GM21447 (cell line): ENCODE data around the gene TECPR1.

Source experiments
- ATAC-seq: cut with Tn5 transposase; IDR thresholded peaks from one replicate; pipeline ENCODE4 v1.9.1; 2021; ENCODE audit not compliant: unreplicated experiment

TECPR1 gene

DNA sequence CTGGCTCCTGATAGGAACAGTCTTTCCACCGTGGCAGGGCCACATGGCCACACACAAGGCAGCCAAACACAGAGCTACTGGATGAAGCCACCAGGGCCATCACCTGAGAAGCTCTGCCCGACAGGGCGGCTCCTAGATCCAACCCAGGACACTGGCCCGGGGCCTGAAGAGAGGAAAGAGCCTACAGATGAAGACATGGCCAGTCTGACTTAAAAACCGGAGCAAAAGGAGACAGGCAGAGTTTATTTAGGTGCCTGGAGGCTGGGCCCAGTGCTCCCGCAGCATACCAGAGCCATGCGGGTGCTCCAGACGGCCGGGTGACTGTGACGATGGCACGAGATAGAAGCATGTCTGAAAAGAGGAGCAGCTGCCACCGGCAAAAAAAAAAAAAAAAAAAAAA is 3.9 kb downstream of the TECPR1 start:
- no peak for ATAC-seq

DNA sequence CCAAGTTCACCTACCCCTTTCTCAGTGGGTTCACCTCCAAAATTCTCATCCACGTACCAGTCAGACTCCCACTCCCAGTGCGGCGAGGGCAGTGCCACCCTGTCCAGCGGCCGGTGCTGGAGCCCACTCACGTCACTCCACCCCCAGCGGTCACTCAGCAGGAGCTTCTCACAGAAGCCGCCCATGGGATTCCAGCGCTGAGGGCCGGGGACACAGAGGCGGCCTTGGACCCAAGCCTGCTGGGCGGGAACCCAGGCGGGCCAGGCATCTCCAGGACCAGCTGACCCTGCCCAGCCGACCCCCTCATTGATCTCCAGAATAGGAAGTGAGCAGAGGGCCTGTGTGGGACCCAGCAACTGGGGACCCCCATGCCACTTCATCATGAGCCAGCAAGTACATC is 7.2 kb downstream of the TECPR1 start:
- ATAC-seq = no peak

DNA sequence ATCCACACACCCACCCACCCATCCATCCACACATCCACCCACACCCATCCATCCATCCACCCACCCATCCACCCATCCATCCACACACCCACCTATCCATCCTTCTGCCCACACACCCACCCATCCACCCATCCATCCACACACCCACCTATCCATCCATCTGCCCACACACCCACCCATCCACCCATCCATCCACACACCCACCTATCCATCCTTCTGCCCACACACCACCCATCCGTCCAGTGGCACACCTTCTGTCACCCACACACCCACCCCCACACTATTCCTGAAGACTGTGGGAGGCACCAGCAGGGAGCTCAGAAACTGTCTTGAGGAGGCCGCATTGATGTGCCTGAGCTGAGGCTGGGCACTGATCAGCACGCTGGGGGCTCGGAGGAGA is 9.1 kb downstream of the TECPR1 start:
- no peak for ATAC-seq

DNA sequence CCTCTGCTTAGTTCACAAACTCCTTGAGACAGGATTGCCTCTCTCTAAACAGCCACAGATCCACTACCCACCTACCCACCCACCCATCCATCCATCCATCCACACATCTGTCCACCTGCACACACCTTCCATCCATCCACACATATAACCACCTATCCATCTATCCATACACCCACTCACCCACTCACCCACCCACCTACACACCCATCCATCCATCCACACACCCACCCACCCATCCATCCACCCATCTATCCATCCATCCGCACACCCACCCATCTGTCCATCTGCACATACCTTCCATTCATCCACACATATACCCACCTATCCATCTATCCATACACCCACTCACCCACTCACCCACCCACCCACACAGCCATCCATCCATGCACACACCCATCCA is 9.7 kb downstream of the TECPR1 start:
- ATAC-seq = no peak

DNA sequence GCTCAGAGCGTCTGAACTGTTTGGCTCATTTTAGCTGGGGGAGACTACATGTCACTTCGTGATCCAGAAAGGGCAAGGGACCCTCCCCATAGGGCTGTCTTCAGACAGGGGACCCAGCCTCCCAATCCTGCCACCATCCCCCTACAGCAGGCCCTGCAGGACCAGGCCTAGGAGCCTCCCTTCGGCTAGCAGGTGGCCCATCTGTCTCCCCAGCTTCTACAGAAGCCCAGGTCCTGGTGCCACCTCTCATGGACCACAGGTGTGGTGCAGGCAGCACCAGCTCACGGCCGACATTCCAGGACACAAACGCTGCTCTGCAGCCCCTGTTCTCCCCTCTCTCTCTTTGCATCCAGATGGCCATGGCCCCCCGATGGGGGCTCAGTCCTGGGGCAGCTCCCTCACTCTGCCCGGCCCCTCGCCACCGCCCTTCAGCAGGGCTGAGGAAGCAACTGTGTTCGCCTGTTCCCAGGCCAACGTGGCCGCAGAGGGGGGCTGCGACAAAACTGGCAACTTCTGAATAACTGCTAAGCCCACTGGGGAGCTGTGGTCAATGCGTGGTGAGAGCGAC is 10.3 kb downstream of the TECPR1 start:
- no peak for ATAC-seq

DNA sequence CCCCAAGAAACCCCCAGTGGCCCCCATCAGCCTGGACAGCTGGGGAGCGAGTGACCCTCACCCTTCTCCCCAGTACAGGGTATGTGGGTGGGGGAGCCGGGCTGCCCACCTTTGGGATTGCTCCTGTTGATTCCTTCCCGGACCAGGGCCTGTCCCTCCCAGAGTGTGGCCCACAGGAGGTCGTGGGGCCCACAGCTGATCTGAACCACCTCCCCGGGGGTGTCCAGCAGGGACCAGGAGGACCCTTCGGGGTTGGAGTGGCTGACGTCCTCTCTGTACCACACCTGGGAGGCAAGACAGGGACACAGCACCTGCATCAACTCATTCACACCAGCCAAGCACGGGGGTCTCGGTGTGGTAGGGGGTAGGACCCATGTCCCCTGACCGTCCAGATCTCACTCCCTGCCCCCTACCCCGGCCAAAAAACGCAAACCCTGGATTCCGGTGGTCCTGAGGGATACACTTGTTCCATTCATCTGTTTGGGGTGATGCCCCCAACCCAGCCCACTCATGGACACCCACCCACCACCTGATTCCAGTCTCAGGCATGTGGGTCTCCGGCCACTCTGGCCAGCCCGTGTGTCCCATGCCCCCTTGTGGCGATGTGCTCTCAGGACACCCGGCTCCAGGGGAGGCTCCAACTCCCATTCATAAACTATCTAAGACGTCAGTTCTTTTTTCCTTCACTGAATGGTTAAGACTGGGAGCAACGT is 10.9 kb downstream of the TECPR1 start:
- no peak for ATAC-seq

DNA sequence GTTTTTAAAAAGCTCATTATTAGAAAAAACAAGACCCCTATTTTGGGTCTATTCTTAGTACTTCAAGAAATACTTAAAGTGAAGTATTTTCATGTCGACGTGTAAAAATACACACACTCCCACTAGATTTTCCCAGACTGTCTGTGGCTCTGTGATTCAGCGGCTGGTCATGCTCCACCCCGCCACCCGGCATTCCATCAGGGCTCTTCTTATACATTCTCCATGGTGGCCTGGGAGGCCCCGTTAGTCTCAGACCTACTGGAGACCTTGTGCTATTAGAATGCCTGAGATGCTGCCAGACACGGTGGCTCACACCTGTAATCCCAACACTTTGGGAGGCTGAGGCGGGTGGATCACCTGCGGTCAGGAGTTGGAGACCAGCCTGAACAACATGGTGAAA is 13.1 kb downstream of the TECPR1 start:
- no peak for ATAC-seq

DNA sequence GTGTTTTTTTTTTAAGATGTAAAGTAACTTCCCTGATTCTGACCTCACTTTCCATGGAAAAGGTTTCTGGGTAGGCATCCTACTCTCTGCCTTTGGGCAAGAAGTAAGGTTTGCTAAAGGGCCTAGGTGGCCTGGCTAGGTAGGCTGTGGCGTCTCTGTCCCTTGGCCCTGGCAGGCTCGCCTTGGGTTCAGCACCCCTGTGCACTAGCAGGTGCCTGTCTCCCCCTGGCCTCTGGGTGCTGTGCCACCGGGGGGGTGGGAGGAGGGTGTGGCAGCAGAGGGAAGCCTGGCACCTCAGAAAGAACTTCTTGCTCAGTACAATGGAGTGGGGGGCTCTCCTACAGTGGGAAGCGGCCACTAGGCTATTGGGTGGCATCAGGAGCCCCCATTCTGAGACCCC is 14.0 kb downstream of the TECPR1 start:
- ATAC-seq = no peak

DNA sequence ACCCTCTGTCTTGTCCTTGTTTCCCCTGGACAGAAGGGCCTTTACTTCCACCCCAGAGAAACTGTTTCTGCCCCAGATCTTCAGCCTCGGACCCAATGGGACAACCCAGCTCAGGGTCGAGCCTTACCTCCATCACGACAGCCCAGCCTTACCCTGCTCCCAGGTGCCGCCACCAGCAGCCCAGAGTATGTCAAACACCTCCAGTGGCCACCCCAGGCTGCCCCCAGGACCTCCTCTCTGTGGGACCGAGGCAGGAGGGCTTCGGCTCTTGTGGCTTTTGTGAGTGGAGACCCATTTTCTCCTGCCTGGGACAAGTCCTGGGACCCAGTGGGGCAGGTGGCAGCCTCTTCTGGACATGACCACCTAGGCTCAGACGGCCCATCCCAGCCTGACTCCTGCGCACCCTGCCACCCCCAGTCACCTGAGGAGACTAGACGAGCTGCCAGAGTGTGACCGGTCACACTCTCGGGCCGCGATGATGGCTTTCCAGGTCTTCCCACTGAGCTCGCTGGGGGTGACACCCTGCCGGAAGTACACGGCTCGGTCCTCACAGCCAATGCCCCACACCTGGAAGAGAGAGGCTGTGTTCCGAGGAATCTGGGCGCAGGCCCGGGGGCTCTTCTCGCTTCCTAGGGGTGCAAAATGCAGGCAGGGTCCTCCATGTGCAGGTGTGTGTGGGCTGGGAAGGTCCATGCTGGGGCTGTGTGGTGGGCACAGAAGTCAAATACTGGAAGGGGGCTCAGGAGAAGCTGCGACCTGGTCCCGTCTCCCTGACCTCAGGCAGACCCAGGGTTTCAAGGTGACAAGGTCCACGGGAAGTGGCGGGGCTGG is 15.5 kb downstream of the TECPR1 start:
- no peak for ATAC-seq

DNA sequence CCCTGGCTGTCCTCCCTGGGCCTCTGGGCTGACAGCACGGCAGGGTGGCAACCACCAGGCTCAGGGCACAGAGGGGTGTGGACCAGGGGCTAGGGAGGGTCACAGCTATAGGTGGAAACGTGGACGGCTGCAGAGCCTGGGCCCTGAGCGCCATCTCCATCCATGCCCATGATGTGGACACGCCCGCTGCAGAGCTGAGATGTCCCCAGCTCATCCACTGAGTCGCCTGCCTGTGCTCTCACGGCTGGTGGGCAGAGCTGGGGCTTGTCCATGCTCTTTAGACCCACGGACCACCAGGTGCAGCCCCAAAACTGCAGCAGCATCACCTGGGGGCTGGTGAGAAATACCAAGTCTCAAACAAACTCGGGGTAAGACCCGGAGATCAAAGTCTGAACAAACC is 16.1 kb downstream of the TECPR1 start:
- ATAC-seq = no peak

DNA sequence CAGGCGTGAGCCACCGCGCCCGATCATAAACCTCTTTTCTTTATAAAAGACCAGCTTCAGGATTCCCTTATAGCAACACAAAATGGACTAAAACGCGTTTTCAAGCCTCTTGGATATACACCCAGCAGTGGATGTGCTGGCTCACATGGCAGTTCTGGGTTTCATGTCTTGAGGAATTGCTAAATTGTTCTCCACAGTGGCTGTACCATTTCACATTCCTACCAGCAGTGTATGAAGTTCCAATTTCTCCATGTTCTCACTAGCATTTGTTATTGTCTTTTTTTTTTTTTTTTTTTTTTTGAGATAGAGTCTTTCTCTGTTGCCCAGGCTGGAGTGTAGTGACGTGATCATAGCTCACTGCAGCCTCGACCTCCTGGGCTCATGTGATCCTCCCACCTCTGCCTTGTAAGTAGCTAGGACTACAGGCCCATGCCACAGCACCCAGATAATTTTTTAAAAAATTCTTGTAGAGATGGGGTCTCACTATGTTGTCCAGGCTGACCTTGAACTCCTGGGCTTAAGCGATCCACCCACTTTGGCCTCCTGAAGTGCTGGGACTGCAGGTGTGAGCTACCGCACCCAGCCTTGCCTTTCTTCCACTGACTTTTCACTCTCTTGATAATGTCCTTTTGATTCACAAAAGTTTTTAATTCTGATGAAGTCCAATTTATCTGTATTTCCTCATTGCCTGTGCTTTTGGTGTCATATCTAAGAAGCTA is 17.4 kb downstream of the TECPR1 start:
- no peak for ATAC-seq

DNA sequence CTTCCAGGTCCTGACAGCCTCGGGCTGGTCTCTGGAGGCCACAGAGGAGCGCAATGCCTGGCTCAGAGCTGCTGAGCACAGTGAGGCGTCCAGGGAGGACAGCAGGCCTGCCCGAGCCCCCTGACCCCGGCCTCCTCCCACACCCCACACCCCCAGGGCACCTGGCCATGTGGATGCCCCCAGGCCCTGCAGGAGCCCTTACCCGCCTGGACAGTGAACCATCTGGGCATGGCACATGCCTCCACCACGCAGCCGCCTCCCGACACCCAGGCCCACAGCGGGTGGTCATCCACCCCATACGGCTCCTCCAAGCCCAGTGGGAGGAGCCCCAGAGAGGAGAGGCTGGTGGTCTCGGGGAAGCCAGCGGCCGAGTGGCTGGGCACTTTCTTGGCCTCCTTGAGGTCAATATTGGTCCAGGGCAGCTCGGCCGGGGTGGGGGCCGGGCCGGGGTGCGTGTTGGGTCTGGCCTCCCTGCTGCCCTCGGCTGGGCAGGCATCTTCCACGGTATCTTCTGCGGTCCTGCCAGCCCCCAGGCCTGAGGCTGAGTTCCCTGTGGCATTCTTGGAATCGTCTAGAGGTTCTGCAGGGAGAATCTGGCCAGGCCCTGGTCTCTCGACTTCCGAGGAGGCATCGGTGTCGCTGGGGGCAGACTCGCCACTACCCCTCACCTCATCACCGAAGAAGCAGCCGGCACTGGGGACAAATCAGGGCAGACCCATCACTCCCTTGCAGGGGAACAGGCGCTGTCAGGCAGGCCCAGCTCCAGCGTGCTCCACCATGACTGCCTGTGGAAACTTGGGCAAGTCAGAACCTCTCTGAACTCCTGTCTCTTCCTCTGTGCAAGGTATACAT is 18.6 kb downstream of the TECPR1 start:
- no peak for ATAC-seq

DNA sequence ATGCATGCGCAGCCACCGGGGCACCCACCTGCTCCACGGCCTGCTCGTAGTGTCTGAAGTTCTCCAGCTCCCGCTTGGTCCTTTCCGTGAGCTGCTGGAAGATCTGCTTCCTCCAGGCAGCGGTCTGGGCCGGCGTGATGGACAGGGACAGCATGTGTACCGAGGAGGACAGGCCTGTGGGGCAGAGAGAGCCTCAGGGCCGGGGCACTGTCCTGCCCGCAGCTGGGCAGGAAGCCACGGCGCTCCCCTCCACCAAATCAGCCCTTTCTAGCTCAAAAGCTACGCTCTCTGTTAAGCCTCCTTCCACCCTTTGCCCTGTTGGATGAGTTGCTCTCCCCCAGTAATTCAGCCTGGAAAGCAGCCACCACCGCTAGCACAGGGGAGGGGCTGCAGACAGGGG is 19.2 kb downstream of the TECPR1 start:
- no peak for ATAC-seq

DNA sequence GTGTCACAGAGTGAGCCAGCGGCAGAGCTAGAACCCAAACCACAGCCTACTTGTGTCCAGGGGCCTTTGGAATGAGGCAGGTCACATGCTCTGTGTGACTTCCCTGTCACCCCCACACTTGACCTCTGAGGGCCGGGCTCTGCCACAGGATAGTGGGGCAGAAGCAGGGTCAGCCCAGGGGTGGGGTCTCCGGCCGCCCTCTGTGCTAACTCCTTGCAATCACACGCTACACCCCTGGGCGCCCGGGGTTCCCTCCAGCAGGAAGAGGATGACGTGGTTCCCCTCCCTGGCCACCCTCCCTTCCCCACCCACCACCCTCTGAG is 19.8 kb downstream of the TECPR1 start:
- ATAC-seq = no peak

DNA sequence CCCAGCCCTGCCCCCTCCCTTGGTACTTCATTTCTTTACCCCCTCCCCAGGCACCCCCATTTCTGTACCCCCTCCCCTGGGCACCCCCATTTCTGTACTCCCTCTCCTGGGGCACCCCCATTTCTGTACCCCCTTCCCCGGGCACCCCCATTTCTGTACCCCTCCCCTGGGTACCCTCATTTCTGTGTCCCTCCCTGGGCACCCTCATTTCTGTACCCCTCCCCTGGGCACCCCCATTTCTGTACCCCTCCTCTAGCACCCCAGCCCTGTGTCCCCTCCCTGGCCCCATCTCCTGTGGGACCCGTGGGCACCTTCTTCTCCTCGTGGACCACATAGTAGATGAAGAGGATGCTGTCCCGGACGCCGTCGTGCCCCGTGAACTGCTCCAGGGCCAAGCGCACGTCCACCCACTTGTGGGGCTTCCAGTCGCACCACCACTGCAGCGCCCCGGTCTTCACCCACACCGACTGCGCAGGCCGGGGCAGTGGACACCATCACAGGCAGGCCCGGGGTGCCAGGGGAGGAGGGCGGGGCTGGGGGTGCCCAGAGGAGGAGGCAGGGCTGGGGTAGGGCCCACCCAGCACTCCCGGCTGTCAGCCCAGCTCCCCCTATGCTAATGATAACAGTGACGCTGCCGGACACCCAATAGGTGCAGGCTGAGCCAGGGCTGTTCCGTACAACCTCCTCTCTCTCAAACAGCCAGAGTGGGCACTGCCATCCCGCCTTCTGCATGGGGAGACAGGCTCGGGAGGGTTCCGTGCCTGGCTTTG is 20.4 kb downstream of the TECPR1 start:
- ATAC-seq = no peak

DNA sequence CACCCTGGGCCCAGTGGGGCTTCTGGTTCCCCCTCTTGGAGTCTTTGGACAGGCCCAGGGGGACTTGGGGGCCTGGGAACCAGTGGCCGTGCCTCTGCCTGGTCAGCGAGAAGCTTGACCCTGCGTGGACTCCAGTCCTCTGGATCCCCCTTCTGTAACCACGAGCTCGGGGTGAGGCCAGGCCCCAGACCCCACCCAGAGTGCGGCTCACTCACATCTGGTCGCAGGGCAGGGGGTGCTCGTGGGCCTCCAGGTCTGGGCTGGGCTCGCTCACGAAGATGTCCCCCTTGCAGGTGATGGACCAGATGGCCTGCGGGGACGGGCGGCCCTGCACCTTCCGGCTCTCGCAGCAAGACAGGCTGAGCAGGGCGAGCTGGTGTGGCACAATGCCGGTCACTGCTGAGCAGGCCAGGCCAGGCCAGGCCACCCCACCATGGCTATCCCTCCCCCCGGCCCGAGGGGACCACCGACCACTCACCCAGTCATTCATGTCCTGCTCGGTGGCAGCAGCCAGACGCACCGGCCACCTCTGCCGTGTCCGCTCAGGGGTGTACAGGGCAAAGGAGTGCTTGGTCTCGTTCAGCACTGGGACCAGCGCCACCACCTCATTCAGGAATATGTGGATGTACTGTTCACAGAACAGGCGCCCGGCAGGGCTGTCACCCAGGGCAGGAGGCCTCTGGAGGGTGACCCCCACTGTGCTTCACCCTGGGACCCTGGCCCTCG is 21.1 kb downstream of the TECPR1 start:
- ATAC-seq = no peak

DNA sequence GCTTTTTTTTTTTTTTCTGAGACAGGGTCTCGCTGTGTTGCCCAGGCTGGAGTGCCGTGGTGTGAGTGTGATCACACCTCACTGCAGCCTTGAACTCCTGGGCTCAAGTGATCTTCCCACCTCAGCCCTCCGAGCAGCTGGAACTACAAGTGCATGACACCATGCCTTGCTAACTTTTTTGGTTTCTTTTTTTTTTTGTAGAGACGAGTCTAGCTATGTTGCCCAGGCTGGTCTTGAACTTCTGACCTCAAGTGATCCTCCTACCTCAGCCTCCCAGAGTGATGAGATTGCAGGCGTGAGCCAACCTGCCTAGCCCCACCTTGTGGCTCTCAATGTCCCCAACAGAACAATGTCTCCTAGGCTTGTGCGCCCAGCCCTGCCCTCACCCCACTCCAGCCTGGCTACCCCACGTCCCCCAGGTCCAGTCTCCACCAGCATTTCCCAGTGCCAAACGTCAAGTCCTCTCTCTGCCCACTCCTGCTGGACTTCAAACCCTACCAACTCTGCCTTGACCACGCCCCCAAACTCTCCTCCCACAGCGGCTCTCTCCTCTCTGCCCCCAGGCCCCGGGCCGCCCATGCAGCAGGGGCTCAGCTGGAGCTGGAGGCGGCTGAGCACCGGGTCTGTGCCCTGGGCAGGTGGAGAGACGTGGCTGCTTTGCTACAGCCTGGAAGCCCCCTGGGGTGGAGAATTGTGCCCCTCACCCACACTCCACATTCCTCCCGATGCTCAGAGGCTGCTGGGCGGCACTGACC is 21.9 kb downstream of the TECPR1 start:
- ATAC-seq = no peak

DNA sequence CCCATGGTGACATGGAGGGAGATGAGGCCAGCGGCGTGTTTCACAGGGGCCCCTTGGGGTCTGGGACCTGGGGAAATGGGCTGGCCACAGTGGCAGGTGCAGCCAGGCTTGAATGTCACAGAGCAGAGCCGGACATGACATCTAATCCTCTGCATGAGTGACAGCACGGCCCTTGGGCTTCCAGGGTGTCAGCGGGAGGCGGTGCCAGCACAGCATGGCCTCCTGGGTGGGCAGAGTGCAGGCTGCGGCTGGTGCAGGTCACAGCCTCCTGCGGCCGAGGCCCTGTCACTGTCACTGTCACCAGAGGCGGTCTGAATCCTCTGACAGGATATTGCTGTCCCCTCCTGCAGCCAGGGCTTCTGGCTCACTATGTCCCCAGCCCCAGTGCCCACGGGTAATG is 22.6 kb downstream of the TECPR1 start:
- ATAC-seq = no peak

DNA sequence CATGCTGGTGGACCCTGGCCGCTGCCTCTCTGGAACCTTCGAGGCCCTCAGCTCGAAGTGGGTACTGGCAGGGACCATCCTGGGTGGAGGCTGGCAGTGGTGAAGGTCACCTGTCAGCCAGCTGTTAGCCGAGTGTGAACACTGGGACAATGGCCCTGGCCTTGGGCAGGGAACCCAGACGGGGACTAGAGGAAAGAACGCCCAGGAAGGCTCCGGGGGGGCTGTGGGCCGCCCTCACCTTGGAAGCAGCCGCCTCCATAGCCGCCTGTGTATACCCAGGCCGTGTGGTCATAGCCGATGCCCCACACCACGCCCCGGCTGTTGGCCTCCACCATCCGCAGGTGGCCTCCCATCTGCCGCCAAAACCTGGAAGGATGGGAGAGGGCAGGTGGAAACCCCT is 23.2 kb downstream of the TECPR1 start:
- no peak for ATAC-seq
